HPDE6-E6E7 (cell line): ENCODE data around the gene DNAAF2.

ENCODE experiments used
- DNase-seq: peaks from one replicate; pipeline ENCODE4 v3.0.0; 2011; ENCODE audit warnings: missing footprints; ENCODE audit errors: extremely low spot score

DNAAF2 gene

DNA sequence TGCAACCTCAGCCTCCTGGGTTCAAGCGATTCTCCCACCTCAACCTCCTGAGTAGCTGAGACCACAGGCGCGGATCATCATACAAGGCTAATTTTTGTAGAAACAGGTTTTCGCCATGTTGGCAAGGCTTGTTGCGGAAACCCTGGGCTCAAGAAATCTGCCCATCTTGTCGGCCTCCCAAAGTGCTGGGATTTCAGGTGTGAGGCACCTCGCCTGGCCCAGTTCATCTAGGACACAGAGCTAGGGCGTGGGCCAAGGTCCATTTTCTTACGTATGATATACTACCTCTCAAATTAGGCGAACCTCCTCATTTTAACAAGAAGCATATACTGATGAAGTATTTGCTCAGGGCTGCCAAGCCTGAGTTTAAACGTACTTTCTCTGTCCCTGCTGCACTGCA lies 51.0 kb downstream of the DNAAF2 start:
- DNase-seq, result no peak

DNA sequence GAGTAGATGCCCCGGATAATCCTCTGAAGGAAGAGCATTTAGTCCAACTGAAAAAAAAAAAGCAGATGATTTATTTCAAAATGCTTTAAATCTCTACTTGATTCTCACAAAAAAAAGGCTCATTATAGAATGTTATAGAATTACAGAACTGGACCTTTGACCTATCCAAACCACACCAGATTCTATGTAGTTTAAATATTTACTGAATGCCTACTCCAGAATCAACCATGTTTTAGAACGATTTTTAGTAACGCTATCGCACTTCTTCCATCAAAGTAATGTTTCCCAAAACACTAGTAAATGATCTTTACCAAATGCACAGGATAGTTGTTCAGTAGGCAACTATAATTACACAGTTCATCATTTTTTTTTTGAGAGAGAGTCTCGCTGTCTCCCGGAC lies 51.4 kb downstream of the DNAAF2 start:
- no peak for DNase-seq

DNA sequence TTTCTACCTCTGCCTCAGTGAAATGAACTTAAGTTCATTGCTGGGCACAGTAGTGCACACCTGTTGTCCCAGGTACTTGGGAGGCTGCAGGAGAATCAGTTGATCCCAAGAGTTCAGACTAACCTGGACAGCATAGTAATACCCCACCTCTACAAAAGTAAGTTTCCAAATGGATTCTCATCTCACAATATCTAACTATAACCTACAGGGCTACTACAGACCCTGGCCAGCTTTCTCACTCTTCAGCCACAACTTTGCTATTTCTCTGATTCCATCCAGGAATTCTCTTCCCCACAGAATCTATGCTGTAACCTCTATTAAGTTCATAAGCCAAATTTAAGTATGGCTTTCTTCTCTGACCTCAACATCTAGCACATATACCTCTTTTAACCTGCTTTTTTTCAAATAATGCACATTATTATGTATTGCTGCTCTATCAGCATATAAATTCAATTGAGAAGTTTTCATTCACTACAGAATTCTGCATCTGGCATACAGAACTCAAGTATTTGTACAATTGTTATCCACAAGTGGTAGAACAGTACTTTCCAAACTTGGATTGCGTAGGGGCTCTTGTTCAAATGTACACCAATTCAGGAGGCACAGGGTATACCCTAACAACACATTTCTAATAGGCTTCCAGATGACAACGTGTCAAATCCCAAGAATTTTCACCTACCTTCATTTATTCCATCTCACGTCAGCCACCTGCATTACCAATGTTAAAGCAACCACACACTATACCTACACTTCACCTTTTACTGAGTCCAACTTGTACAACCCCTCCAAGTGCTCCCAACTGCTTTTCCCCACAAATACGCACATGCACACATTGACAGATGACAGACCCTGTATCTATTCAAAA lies 52.7 kb downstream of the DNAAF2 start:
- DNase-seq, result no peak

DNA sequence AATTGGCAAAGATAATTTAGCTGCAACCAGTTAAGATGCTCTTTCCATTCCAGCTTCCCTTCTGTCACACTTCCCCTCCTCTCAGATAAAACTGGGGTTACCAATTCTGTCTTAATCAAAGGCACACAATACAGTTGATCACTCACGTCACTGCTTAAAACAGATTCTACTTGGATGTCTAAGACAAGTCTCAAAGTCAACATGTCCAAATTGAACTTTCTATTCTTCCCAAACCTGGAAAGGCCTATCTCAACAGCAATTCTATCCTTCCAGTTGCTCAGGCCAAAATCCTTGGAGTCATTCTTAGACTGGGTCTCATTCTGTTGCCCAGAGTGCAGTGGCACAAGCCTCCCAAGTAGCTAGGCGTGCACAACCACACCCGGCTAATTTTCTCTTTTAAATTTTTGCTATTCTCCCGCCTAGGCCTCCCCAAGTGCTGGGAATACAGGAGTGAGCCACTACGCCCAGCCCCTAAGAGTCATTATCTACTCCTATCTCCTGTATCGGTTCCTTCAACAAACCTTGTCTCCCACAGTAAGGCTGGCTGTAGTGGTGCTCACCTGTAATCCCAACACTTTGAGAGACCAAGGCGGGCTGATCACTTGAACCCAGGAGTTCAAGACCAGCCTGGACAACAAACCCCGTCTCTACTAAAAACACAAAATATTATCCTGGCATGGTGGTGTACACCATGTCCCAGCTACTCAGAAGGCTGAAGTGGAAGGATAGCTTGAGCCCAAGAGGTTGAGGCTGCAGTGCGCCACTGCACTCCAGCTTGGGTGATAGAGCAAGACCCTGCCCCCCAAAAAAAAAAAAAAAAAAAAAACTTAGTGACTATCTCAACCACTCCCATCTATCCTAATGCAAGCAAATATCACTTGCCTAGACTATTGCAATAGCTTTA lies 53.6 kb downstream of the DNAAF2 start:
- DNase-seq, result no peak

DNA sequence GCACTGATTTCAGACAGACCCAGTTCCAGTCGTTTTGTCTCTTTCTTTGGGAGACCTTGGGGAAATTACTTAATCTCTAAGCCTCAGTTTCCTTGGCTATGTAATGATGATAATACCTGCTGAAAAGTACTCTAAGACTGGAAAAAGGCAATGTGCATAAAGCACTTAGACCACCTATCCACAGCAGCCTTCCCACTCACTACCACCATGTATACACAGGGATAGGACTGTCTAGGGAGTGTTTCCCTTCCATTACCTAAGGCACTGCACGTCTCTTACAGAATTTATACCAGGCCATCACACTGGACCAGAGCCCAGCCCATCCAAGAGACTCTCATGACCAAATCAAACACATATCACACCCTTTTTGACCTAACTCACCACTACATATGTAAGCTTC lies 55.2 kb downstream of the DNAAF2 start:
- DNase-seq, result no peak

DNA sequence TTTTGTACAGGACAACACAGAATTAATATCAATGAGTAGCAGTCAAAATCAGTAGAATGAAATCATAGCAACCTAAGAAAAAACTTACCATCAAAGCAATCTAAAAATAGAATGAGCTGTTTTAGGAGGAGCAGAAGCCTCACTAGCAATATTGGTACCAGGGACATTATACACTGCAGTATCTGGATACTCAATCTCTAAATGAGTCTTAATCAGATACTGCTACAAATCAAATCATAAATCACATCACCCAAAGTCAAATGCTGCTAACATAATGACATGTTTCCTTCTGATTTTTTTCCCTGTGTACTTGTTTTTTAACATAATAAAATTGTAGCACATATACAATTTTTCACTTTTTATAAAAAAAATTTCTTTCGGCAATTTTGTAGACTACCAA lies 56.9 kb downstream of the DNAAF2 start:
- no peak for DNase-seq
